K562 (cell line): Measurements from ENCODE around the gene ZNF467. TPM values are rescaled to one million over a fixed set of nuclear protein-coding genes. Genes with fewer than 3 reads are reported as not detected.
A peak's percentile ranks its signal among the peaks of the same experiment; 100 is the strongest.

Experiments
- ATAC-seq: fragments of 200-7000 bp; cut with Tn5 transposase; 3 replicates; pipeline ENCODE4 v1.9.1; 2020; ENCODE audit warnings: moderate library complexity
- BruUV-seq: library from RNA; stranded (reverse); fragments of 400-500 nt; replicated peaks from 2 replicates; lab custom pipeline; 2021; lab: Mats Ljungman, UMichigan
- CTCF ChIA-PET: fragments of 300-600 bp; formaldehyde crosslinking; extraction: SDS; loops from one replicate; lab custom pipeline; 2021; ENCODE audit warnings: low intra/inter-chr PET ratio; lab: Yijun Ruan, JAX
- POLR2A ChIA-PET: fragments of 300-600, 350-650 bp; sonication (Branson Sonifier 250); formaldehyde crosslinking; extraction: SDS; loops from one replicate; lab custom pipeline; 2021; ENCODE audit warnings: antibody characterized with exemption, inconsistent platforms; lab: Yijun Ruan, JAX
- DNase-seq, 4 experiments: peaks; one replicate each; pipeline versions ENCODE4 v3.0.0 to v3.0.0-alpha.2; 2011 to 2018; ENCODE audit warnings: low spot score in 3 of 4, mixed read lengths in 3 of 4; ENCODE audit errors: extremely low read depth in 1 of 4
- FAIRE-seq: peaks from 2 replicates; lab custom pipeline; 2011; peaks lifted over from hg19 to GRCh38; lab: Jason Lieb, UNC
- H2AFZ ChIP-seq: 2 replicates; pipeline ENCODE4 v1.6.0; 2011; ENCODE audit warnings: low read depth, low read length, control low read depth, inconsistent platforms
- H3K27ac ChIP-seq: fragments of 200-600 bp; 3 replicates; pipeline ENCODE4 v1.8.0; 2011; ENCODE audit warnings: low read depth, mild to moderate bottlenecking, control low read depth, inconsistent platforms, low read length, moderate library complexity, mixed read lengths; ENCODE audit errors: extremely low read depth
- H3K27me3 ChIP-seq, 2 experiments: fragments of 300-600 bp in 1 of 2; 2 replicates in 1 of 2; 3 replicates in 1 of 2; pipeline versions ENCODE4 v1.6.0 to v1.8.0; 2011; ENCODE audit warnings: inconsistent platforms in 2 of 2, low read length in 2 of 2, mild to moderate bottlenecking in 1 of 2, mixed read lengths in 1 of 2, moderate library complexity in 1 of 2; ENCODE audit not compliant: control insufficient read depth in 2 of 2, insufficient read depth in 2 of 2
- H3K36me3 ChIP-seq: fragments of 300-600 bp; 3 replicates; pipeline ENCODE4 v1.8.0; 2011; ENCODE audit warnings: mild to moderate bottlenecking, low read length, inconsistent platforms; ENCODE audit not compliant: control insufficient read depth, insufficient read depth
- H3K4me1 ChIP-seq, 2 experiments: fragments of 200-600 bp in 1 of 2; replicated peaks in 1 of 2; 2 replicates in 1 of 2; 3 replicates in 1 of 2; pipeline versions ENCODE4 v1.5.1 to v1.8.0; 2011; ENCODE audit warnings: inconsistent platforms in 2 of 2, low read length in 2 of 2, mild to moderate bottlenecking in 1 of 2, mixed read lengths in 1 of 2, moderate library complexity in 1 of 2; ENCODE audit not compliant: control insufficient read depth in 2 of 2, insufficient read depth in 2 of 2
- H3K4me2 ChIP-seq: 2 replicates; pipeline ENCODE4 v1.6.1; 2011; ENCODE audit warnings: low read length, control low read depth, inconsistent platforms, mixed read lengths; ENCODE audit not compliant: insufficient read depth
- H3K4me3 ChIP-seq: fragments of 200-600 bp; sonication (generic), shearing (Covaris generic); 2 replicates; pipeline ENCODE4 v1.5.1; 2016; ENCODE audit warnings: control low read depth, inconsistent platforms
- H3K79me2 ChIP-seq: fragments of 200-600 bp; 3 replicates; pipeline ENCODE4 v1.8.0; 2011; ENCODE audit warnings: low read length, inconsistent platforms; ENCODE audit not compliant: control insufficient read depth, insufficient read depth
- H3K9ac ChIP-seq, 2 experiments: 2 replicates each; pipeline versions ENCODE4 v1.6.0 to v1.6.1; 2011; ENCODE audit warnings: low read depth in 2 of 2, low read length in 2 of 2, control low read depth in 1 of 2, inconsistent platforms in 1 of 2, mild to moderate bottlenecking in 1 of 2, mixed read lengths in 1 of 2; ENCODE audit not compliant: insufficient read depth in 1 of 2
- H3K9me1 ChIP-seq: one replicate; pipeline ENCODE4 v1.6.0; 2011; ENCODE audit warnings: inconsistent platforms, mild to moderate bottlenecking, low read length, moderate library complexity; ENCODE audit not compliant: control insufficient read depth, insufficient read depth
- H3K9me3 ChIP-seq: replicated peaks from 2 replicates; pipeline ENCODE4 v1.5.1; 2011; ENCODE audit warnings: low read depth, low read length, inconsistent platforms; ENCODE audit not compliant: control insufficient read depth, insufficient read depth
- H4K20me1 ChIP-seq: replicated peaks from 2 replicates; pipeline ENCODE4 v1.6.1; 2011; ENCODE audit warnings: low read length, inconsistent platforms, mixed read lengths; ENCODE audit not compliant: control insufficient read depth, insufficient read depth
- E4F1 ChIP-seq: fragments of 250-450 bp; sonication (Bioruptor Pico); IDR thresholded peaks from 2 replicates; pipeline ENCODE4 v1.5.0; 2021; ENCODE audit warnings: mild to moderate bottlenecking, borderline replicate concordance
- FIP1L1 ChIP-seq: fragments of 200-400 bp; formaldehyde crosslinking; IDR thresholded peaks from 2 replicates; pipeline ENCODE4 v1.6.1; 2018; ENCODE audit warnings: mild to moderate bottlenecking, low read depth, low read length; ENCODE audit not compliant: poor library complexity, severe bottlenecking
- HDAC6 ChIP-seq: IDR thresholded peaks from 2 replicates; pipeline ENCODE4 v1.6.1; 2012; ENCODE audit warnings: low read depth, mild to moderate bottlenecking, control low read depth, inconsistent platforms, low read length, moderate library complexity
- POLR2G ChIP-seq: fragments of 200-400 bp; formaldehyde crosslinking; IDR thresholded peaks from 2 replicates; pipeline ENCODE4 v1.6.1; 2017; ENCODE audit warnings: low read depth, mild to moderate bottlenecking, antibody characterized with exemption, low read length, moderate library complexity
- RBFOX2 ChIP-seq: fragments of 200-400 bp; formaldehyde crosslinking; IDR thresholded peaks from 2 replicates; pipeline ENCODE4 v1.6.1; 2017; ENCODE audit warnings: low read depth, mild to moderate bottlenecking, low read length, moderate library complexity
- WGBS: fragments of 100-300 bp; shearing (Covaris generic); methylation state at CpG from one replicate; pipeline ENCODE4 v1.1.6; 2016; ENCODE audit warnings: low coverage, mixed read lengths; ENCODE audit not compliant: insufficient coverage; ENCODE audit errors: missing lambda C conversion rate; 5-methylcytosine and 5-hydroxymethylcytosine counted together
- in situ Hi-C: fragments of 300-500 bp; cut with MboI; formaldehyde crosslinking; loops from 4 replicates; pipeline ENCODE4 v1.15.0; 2018; ENCODE audit warnings: inconsistent platforms, mixed read lengths
- intact Hi-C: fragments of 100-400 bp; cut with micrococcal nuclease; formaldehyde crosslinking; loops from 2 replicates; pipeline ENCODE4 v1.14.2; 2022
- polyA plus RNA-seq, 8 experiments: library from polyadenylated mRNA; depleted of rRNA in 4 of 8; stranded (reverse) in 5 of 8; unstranded in 3 of 8; fragments of >200 nt; fragmentation: Nextera tagmentation in 2 of 8; fragmentation: Illumina TruSeq in 1 of 8; extraction: Ambion mirVana in 2 of 8; extraction: Trizol in 1 of 8; gene quantifications; 2 replicates each; pipeline versions ENCODE4 v1.2.1 to v1.2.3, GENCODE V29; 2011 to 2014; ENCODE audit warnings: inconsistent platforms in 1 of 8, missing spikeins in 1 of 8
- total RNA-seq, 7 experiments: library from RNA; depleted of rRNA in 6 of 7; stranded (reverse); fragments of >200 nt in 6 of 7; fragmentation: Illumina TruSeq in 2 of 7; extraction: Trizol in 2 of 7; gene quantifications; 2 replicates each; pipeline versions ENCODE4 v1.2.1 to v1.2.3, GENCODE V29; 2011 to 2021; ENCODE audit warnings: low replicate concordance in 1 of 7
- TF ChIP-seq, protein P1 (sequence below): fragments of 200-600 bp; sonication (generic); IDR thresholded peaks from one replicate; pipeline ENCODE4 v1.6.1; 2012; ENCODE audit warnings: mild to moderate bottlenecking, low read depth, low read length, inconsistent platforms

Gene ZNF467
- total and polyA plus RNA-seq, 9 of the 15 experiments (the other 6 are each of a cell fraction or from before 2014, with no cell fraction given), result 0.32 to 14.2 (median 1.7) TPM

GRCh38 chr7:149724661-149725425 lies 48.5 kb downstream of the ZNF467 start:
- DNase-seq (no peak), ATAC-seq (no peak), FAIRE-seq (no peak)
- H3K79me2 ChIP-seq, result no peaks in the 10 kb centered on the region; the same call in 2 of the 3 replicates
- H3K27me3 ChIP-seq, result no peaks in the 10 kb centered on the region
- H4K20me1 ChIP-seq, result peaks cover 14% of the 10 kb centered on the region
- H3K9me3 ChIP-seq, result no peaks in the 10 kb centered on the region
- CTCF ChIA-PET, result no interaction called here
- no peak overlapping the region for H3K4me2 ChIP-seq
- POLR2A ChIA-PET, result interaction anchor here (0.6 to 4.9 kb wide), 8 partner anchors 7 to 86 kb away, joined by 3 to 27 read pairs (median 3); no protein-coding TSS in a partner anchor
- TF ChIP-seq E4F1 (CRISPR knock-in tag), result no peak
- TF ChIP-seq RBFOX2, result peak; percentile 32; the same call in 1 of the 2 replicates
- TF ChIP-seq, protein P1, sequence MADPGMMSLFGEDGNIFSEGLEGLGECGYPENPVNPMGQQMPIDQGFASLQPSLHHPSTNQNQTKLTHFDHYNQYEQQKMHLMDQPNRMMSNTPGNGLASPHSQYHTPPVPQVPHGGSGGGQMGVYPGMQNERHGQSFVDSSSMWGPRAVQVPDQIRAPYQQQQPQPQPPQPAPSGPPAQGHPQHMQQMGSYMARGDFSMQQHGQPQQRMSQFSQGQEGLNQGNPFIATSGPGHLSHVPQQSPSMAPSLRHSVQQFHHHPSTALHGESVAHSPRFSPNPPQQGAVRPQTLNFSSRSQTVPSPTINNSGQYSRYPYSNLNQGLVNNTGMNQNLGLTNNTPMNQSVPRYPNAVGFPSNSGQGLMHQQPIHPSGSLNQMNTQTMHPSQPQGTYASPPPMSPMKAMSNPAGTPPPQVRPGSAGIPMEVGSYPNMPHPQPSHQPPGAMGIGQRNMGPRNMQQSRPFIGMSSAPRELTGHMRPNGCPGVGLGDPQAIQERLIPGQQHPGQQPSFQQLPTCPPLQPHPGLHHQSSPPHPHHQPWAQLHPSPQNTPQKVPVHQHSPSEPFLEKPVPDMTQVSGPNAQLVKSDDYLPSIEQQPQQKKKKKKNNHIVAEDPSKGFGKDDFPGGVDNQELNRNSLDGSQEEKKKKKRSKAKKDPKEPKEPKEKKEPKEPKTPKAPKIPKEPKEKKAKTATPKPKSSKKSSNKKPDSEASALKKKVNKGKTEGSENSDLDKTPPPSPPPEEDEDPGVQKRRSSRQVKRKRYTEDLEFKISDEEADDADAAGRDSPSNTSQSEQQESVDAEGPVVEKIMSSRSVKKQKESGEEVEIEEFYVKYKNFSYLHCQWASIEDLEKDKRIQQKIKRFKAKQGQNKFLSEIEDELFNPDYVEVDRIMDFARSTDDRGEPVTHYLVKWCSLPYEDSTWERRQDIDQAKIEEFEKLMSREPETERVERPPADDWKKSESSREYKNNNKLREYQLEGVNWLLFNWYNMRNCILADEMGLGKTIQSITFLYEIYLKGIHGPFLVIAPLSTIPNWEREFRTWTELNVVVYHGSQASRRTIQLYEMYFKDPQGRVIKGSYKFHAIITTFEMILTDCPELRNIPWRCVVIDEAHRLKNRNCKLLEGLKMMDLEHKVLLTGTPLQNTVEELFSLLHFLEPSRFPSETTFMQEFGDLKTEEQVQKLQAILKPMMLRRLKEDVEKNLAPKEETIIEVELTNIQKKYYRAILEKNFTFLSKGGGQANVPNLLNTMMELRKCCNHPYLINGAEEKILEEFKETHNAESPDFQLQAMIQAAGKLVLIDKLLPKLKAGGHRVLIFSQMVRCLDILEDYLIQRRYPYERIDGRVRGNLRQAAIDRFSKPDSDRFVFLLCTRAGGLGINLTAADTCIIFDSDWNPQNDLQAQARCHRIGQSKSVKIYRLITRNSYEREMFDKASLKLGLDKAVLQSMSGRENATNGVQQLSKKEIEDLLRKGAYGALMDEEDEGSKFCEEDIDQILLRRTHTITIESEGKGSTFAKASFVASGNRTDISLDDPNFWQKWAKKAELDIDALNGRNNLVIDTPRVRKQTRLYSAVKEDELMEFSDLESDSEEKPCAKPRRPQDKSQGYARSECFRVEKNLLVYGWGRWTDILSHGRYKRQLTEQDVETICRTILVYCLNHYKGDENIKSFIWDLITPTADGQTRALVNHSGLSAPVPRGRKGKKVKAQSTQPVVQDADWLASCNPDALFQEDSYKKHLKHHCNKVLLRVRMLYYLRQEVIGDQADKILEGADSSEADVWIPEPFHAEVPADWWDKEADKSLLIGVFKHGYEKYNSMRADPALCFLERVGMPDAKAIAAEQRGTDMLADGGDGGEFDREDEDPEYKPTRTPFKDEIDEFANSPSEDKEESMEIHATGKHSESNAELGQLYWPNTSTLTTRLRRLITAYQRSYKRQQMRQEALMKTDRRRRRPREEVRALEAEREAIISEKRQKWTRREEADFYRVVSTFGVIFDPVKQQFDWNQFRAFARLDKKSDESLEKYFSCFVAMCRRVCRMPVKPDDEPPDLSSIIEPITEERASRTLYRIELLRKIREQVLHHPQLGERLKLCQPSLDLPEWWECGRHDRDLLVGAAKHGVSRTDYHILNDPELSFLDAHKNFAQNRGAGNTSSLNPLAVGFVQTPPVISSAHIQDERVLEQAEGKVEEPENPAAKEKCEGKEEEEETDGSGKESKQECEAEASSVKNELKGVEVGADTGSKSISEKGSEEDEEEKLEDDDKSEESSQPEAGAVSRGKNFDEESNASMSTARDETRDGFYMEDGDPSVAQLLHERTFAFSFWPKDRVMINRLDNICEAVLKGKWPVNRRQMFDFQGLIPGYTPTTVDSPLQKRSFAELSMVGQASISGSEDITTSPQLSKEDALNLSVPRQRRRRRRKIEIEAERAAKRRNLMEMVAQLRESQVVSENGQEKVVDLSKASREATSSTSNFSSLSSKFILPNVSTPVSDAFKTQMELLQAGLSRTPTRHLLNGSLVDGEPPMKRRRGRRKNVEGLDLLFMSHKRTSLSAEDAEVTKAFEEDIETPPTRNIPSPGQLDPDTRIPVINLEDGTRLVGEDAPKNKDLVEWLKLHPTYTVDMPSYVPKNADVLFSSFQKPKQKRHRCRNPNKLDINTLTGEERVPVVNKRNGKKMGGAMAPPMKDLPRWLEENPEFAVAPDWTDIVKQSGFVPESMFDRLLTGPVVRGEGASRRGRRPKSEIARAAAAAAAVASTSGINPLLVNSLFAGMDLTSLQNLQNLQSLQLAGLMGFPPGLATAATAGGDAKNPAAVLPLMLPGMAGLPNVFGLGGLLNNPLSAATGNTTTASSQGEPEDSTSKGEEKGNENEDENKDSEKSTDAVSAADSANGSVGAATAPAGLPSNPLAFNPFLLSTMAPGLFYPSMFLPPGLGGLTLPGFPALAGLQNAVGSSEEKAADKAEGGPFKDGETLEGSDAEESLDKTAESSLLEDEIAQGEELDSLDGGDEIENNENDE, result no peak
- TF ChIP-seq POLR2G, result peak; percentile 43
- no peak for TF ChIP-seq FIP1L1
- no peak for TF ChIP-seq HDAC6
- H3K4me1 ChIP-seq, result peaks cover 10 to 32% of the 10 kb centered on the region in 2 experiments; a peak in 4 of 5 replicates
- H3K9ac ChIP-seq, result peak overlapping the region in 1 of 2 experiments; percentile 3; a peak in 1 of 4 replicates
- H3K27ac ChIP-seq, result no peak overlapping the region
- no peak overlapping the region for H3K4me3 ChIP-seq
- peaks cover 3% of the 10 kb centered on the region for H3K9me1 ChIP-seq
- in situ Hi-C loops, result no loop called here
- H3K36me3 ChIP-seq, result peaks cover 95% of the 10 kb centered on the region; the same call in 2 of the 3 replicates
- no TSS peak for BruUV-seq
- intact Hi-C loops, result no loop called here
- 86% methylated on average over 11 of the region's 12 CpGs for WGBS
- no peak overlapping the region for H2AFZ ChIP-seq
